ENCODE measurements around the gene LRTM2. TPM values are rescaled to one million over a fixed set of nuclear protein-coding genes. Genes with fewer than 3 reads are reported as not detected.

Gene LRTM2
- total RNA-seq, 4 donors from 2014 or later, result 0.26 TPM; not detected in 3

GRCh38 chr12:1825382-1826102 lies 5.2 kb downstream of the LRTM2 start:
- Histone ChIP-seq H3K27me3 (peaks cover 96% of the 10 kb centered on the region), H3K27ac (no peak overlapping the region), H3K36me3 (no peaks in the 10 kb centered on the region), H3K9me3 (no peaks in the 10 kb centered on the region), H3K4me3 (no peak overlapping the region), H3K4me1 (no peaks in the 10 kb centered on the region)
- TF ChIP-seq, protein P1, sequence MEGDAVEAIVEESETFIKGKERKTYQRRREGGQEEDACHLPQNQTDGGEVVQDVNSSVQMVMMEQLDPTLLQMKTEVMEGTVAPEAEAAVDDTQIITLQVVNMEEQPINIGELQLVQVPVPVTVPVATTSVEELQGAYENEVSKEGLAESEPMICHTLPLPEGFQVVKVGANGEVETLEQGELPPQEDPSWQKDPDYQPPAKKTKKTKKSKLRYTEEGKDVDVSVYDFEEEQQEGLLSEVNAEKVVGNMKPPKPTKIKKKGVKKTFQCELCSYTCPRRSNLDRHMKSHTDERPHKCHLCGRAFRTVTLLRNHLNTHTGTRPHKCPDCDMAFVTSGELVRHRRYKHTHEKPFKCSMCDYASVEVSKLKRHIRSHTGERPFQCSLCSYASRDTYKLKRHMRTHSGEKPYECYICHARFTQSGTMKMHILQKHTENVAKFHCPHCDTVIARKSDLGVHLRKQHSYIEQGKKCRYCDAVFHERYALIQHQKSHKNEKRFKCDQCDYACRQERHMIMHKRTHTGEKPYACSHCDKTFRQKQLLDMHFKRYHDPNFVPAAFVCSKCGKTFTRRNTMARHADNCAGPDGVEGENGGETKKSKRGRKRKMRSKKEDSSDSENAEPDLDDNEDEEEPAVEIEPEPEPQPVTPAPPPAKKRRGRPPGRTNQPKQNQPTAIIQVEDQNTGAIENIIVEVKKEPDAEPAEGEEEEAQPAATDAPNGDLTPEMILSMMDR (IDR thresholded peaks at IDR 0.05), result no peak
- TF ChIP-seq POLR2AphosphoS5 (IDR thresholded peaks at IDR 0.05) (no peak), POLR2A (IDR thresholded peaks at IDR 0.05) (no peak), EP300 (IDR thresholded peaks at IDR 0.05) (no peak)
- 79% methylated on average over 7 of the region's 14 CpGs for WGBS
- no peak for DNase-seq (ENCODE audit: low spot score in 2 of 2)

DNA sequence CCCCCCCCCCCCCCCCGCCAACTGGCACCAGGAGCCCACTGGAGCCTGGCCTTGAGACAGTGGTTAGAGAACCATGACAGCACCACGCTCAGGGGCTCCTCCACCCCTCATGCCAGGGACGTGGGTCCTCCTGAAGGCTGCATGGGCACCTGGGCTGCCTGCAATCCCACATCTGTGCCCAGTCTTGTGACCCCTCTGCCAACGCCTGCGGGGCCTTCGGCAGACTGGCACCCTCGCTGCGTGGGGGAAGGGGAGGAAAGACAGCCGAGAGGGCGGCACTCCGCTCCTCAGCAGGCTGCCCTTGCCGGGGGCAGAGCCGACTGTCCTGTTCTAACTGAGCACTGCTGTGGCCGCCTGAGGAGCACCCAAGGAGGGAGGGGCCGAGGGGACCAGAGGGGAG lies 6.0 kb downstream of the LRTM2 start:
- 61% methylated on average over 13 of the region's 15 CpGs for WGBS
- peaks cover 7% of the 10 kb centered on the region for H3K4me1 ChIP-seq
- H3K9me3 ChIP-seq, result no peaks in the 10 kb centered on the region
- no peak overlapping the region for H3K4me3 ChIP-seq
- no peaks in the 10 kb centered on the region for H3K36me3 ChIP-seq
- no peak for DNase-seq (ENCODE audit: low spot score in 2 of 2)
- peaks cover 96% of the 10 kb centered on the region for H3K27me3 ChIP-seq
- TF ChIP-seq POLR2AphosphoS5 (IDR thresholded peaks at IDR 0.05), result no peak
- no peak for TF ChIP-seq EP300 (IDR thresholded peaks at IDR 0.05)
- TF ChIP-seq, protein P1 (IDR thresholded peaks at IDR 0.05), result no peak
- no peak for TF ChIP-seq POLR2A (IDR thresholded peaks at IDR 0.05)
- H3K27ac ChIP-seq, result no peak overlapping the region

DNA sequence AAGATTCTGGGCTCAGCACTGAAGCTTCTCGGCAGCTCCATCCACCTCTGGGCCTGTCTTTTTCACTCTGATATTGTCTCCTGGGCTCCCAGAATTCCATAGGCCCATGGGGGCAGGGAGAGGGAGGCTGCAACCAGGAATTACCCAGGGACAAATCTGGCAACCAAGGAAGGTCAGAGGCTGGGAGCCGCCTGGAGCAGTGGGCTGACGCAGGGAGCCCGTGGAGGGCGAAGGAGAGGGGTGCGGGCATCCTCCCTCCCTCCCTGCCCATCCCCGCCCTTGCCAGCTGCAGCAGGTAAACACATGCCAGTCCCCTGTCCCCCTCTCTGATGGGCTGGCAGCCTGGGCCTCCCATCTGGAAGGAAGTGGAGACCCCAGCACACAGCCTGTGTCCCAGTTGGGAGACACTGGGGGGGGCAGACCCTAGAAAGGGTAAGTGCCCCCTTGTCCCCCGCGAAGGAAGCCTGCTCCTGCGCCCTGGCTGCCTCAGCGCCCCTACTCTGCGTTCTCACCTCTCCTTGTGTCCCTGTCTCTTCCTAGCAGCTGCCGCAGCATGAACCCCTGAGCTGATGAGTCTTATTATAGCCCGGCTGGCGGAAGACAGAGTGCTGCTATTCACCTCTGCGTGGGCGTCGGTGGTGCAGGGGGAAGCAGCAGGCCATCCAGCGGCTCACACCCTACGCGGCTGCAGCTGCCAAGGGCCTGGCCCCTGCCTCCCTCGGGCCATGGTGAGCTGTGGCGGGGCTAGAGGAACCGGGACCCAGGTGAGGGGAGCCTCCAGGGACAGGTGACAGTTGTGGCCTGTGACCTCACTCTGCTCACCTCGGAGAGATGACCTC lies 6.7 kb downstream of the LRTM2 start:
- 60% methylated on average over 19 of the region's 25 CpGs for WGBS
- Histone ChIP-seq H3K36me3 (no peaks in the 10 kb centered on the region), H3K4me3 (no peak overlapping the region), H3K4me1 (peaks cover 9% of the 10 kb centered on the region), H3K27me3 (peaks cover 92% of the 10 kb centered on the region), H3K27ac (no peak overlapping the region), H3K9me3 (no peaks in the 10 kb centered on the region)
- DNase-seq (ENCODE audit: low spot score in 2 of 2), result no peak
- TF ChIP-seq EP300 (IDR thresholded peaks at IDR 0.05) (no peak), POLR2A (IDR thresholded peaks at IDR 0.05) (no peak), POLR2AphosphoS5 (IDR thresholded peaks at IDR 0.05) (no peak)
- TF ChIP-seq, protein P1 (IDR thresholded peaks at IDR 0.05), result no peak

DNA sequence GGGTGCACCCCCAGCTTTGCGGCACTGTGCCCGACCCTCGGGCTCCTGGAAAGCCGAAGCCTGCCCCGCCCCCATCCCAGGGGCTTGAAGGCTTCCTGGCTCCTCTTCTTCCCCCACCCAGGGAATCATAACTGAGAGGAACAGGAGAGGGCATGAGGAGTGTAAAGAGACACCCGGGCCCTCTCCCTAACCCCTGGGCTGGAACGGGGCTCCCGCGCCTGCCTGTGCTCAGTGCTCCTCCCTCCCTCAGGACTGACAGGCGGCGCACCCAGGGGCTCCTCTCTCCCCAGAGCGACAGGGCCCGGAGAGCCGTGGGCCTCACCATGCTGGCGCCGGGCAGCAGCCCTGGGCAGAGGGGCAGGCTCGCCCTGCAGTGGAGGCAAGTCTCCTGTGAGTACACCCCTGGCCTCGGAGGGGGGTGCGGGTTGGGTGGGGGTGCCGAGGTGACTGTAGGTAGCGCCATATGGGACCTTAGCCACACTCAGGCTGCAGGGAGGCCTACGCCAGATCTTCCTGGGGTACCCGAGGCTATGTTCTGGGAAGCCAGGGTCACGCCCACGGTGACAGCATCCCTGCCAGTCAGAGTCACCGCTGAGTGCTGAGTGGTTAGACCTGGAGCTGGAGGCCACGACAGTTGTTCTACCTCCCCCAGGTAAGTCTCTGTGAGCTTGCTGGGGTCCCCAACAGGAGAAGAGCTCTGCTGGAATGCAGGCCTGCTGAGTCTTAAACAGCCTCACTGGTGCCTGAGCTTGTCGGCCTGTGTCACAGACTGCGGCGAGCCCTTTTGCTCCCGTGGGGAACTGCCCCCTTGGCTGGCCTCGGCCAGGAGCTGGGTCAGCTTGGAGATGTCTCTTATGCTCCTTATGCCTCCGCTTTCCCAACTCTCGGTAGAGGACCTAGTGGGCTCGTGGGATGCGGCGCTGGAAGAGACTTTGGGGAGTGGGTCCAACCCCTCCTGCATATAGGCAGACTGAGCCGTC lies 7.8 kb downstream of the LRTM2 start:
- Histone ChIP-seq H3K27me3 (peaks cover 86% of the 10 kb centered on the region), H3K4me3 (no peak overlapping the region), H3K4me1 (peaks cover 9% of the 10 kb centered on the region), H3K27ac (no peak overlapping the region), H3K9me3 (no peaks in the 10 kb centered on the region), H3K36me3 (no peaks in the 10 kb centered on the region)
- no peak for DNase-seq (ENCODE audit: low spot score in 2 of 2)
- TF ChIP-seq EP300 (IDR thresholded peaks at IDR 0.05), result no peak
- no peak for TF ChIP-seq POLR2A (IDR thresholded peaks at IDR 0.05)
- WGBS, result 58% methylated on average over 8 of the region's 38 CpGs

DNA sequence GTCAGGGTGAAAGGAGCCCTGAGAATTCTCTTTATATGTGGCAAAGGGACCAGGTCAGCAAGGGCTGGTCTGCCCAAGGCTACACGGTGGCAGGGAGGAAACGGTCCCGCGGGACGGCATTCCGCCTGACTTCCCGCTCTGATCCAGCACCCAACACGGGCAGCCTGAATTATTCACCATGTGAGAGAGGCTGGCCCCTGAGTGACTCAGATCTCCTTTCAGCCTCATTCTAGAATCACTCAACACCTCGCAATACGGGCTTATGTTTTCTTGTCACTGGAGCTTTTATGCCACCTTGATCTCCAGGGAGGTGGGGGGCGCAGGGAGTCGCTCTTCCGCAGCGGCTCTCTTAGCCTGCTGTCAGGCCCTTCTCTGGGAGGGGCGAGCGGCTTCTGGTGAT lies 8.5 kb downstream of the LRTM2 start:
- Histone ChIP-seq H3K36me3 (no peaks in the 10 kb centered on the region), H3K9me3 (no peaks in the 10 kb centered on the region), H3K27ac (no peak overlapping the region), H3K27me3 (peaks cover 85% of the 10 kb centered on the region), H3K4me3 (no peak overlapping the region), H3K4me1 (peaks cover 9% of the 10 kb centered on the region)
- TF ChIP-seq, protein P1 (IDR thresholded peaks at IDR 0.05), result no peak
- TF ChIP-seq POLR2A (IDR thresholded peaks at IDR 0.05) (no peak), EP300 (IDR thresholded peaks at IDR 0.05) (no peak), POLR2AphosphoS5 (IDR thresholded peaks at IDR 0.05) (no peak)
- no peak for DNase-seq (ENCODE audit: low spot score in 2 of 2)
- 79% methylated on average over 16 of the region's 16 CpGs for WGBS
